Measurements from ENCODE around the gene CLIC6. TPM values are rescaled to one million over a fixed set of nuclear protein-coding genes. Genes with fewer than 3 reads are reported as not detected.

The CLIC6 gene
- polyA plus RNA-seq, 1 donor (not counting 4 experiments of a cell fraction or from before 2014, with no cell fraction given) = not detected

GRCh38 chr21:34644825-34645224 is 24.0 kb upstream of the CLIC6 start:
- no peak overlapping the region for H3K27ac ChIP-seq (ENCODE audit: control insufficient read depth, insufficient read depth, low read length)
- no peak overlapping the region for H2AFZ ChIP-seq (ENCODE audit: control insufficient read depth, low read length)
- peaks cover 2% of the 10 kb centered on the region for H4K20me1 ChIP-seq (ENCODE audit: control insufficient read depth, extremely low read depth, insufficient read depth, low read length)
- H3K36me3 ChIP-seq (ENCODE audit: control insufficient read depth in 2 of 2, extremely low read depth in 1 of 2, insufficient read depth in 2 of 2, low read length in 2 of 2) = no peaks in the 10 kb centered on the region
- no peak overlapping the region for H3K4me3 ChIP-seq (ENCODE audit: control insufficient read depth in 2 of 3, extremely low read depth in 1 of 3, insufficient read depth in 2 of 3, low read depth in 1 of 3, low read length in 3 of 3)
- H3K79me2 ChIP-seq (ENCODE audit: control insufficient read depth, insufficient read depth, low read length) = no peaks in the 10 kb centered on the region
- H3K27me3 ChIP-seq (ENCODE audit: control insufficient read depth, extremely low read depth, insufficient read depth, low read length) = peaks cover 29% of the 10 kb centered on the region
- dilution Hi-C loops (cut with MboI; ENCODE audit: extremely low pct_ligation_motif_present, low sequenced_read_pairs) = no loop called here
- no peak overlapping the region for H3K4me2 ChIP-seq (ENCODE audit: control insufficient read depth, extremely low read depth, insufficient read depth, low read depth, low read length)
- no peak for TF ChIP-seq CTCF (optimal IDR thresholded peaks at IDR 0.05 in 1 of 3, IDR thresholded peaks at IDR 0.05 in 1 of 3, conservative IDR thresholded peaks at IDR 0.05 in 1 of 3; ENCODE audit: extremely low read depth in 1 of 3, insufficient read depth in 2 of 3, low read length in 3 of 3)
- TF ChIP-seq EZH2 (IDR thresholded peaks at IDR 0.05; ENCODE audit: low read length) = no peak
- H3K9me3 ChIP-seq (ENCODE audit: control insufficient read depth, low read depth, low read length) = no peaks in the 10 kb centered on the region
- no peaks in the 10 kb centered on the region for H3K9me1 ChIP-seq (ENCODE audit: control insufficient read depth, extremely low read depth, insufficient read depth, low read length)
- DNase-seq (ENCODE audit: low read depth, low spot score) (no peak), FAIRE-seq (no peak)
- no peak overlapping the region for H3K9ac ChIP-seq (ENCODE audit: control insufficient read depth, extremely low read depth, insufficient read depth, low read length)
- peaks cover 21% of the 10 kb centered on the region for H3K4me1 ChIP-seq (ENCODE audit: control insufficient read depth, extremely low read depth, insufficient read depth, low read length)

GRCh38 chr21:34647555-34647954 is 21.2 kb upstream of the CLIC6 start:
- Histone ChIP-seq H3K4me2 (ENCODE audit: control insufficient read depth, extremely low read depth, insufficient read depth, low read depth, low read length) (no peak overlapping the region), H4K20me1 (ENCODE audit: control insufficient read depth, extremely low read depth, insufficient read depth, low read length) (peaks cover 2% of the 10 kb centered on the region), H3K27ac (ENCODE audit: control insufficient read depth, insufficient read depth, low read length) (no peak overlapping the region), H3K9me3 (ENCODE audit: control insufficient read depth, low read depth, low read length) (no peaks in the 10 kb centered on the region), H3K4me1 (ENCODE audit: control insufficient read depth, extremely low read depth, insufficient read depth, low read length) (peaks cover 4% of the 10 kb centered on the region), H3K27me3 (ENCODE audit: control insufficient read depth, extremely low read depth, insufficient read depth, low read length) (peaks cover 34% of the 10 kb centered on the region), H3K4me3 (ENCODE audit: control insufficient read depth in 2 of 3, extremely low read depth in 1 of 3, insufficient read depth in 2 of 3, low read depth in 1 of 3, low read length in 3 of 3) (no peak overlapping the region), H2AFZ (ENCODE audit: control insufficient read depth, low read length) (no peak overlapping the region), H3K9ac (ENCODE audit: control insufficient read depth, extremely low read depth, insufficient read depth, low read length) (no peak overlapping the region), H3K79me2 (ENCODE audit: control insufficient read depth, insufficient read depth, low read length) (no peaks in the 10 kb centered on the region), H3K36me3 (ENCODE audit: control insufficient read depth in 2 of 2, extremely low read depth in 1 of 2, insufficient read depth in 2 of 2, low read length in 2 of 2) (no peaks in the 10 kb centered on the region), H3K9me1 (ENCODE audit: control insufficient read depth, extremely low read depth, insufficient read depth, low read length) (no peaks in the 10 kb centered on the region)
- no peak for DNase-seq (ENCODE audit: low read depth, low spot score)
- FAIRE-seq = no peak
- TF ChIP-seq EZH2 (IDR thresholded peaks at IDR 0.05; ENCODE audit: low read length) (no peak), CTCF (optimal IDR thresholded peaks at IDR 0.05 in 1 of 3, IDR thresholded peaks at IDR 0.05 in 1 of 3, conservative IDR thresholded peaks at IDR 0.05 in 1 of 3; ENCODE audit: extremely low read depth in 1 of 3, insufficient read depth in 2 of 3, low read length in 3 of 3) (no peak)
- dilution Hi-C loops (cut with MboI; ENCODE audit: extremely low pct_ligation_motif_present, low sequenced_read_pairs) = no loop called here

Measured in keratinocyte (primary cell).